ENCODE results near the gene SLC12A7.

GRCh38 chr5:1058988-1059883 lies 52.6 kb downstream of the SLC12A7 start:
- TF ChIP-seq CTCF (conservative IDR thresholded peaks at IDR 0.05): no peak
- TF ChIP-seq EZH2 (IDR thresholded peaks at IDR 0.05; ENCODE audit: low read depth): no peak

Measured in PC-9 (cell line).